Keratinocyte (primary cell): Measurements from ENCODE around the gene PAAF1. TPM values are rescaled to one million over a fixed set of nuclear protein-coding genes. Genes with fewer than 3 reads are reported as not detected.

Experiments used
- DNase-seq: peaks from one replicate; pipeline ENCODE4 v3.0.0-alpha.2; 2011; ENCODE audit warnings: low read depth, missing footprints, low spot score
- FAIRE-seq: peaks from 2 replicates; lab custom pipeline; 2011; peaks lifted over from hg19 to GRCh38; lab: Jason Lieb, UNC
- H2AFZ ChIP-seq: 2 replicates; pipeline ENCODE4 v1.6.0; 2012; ENCODE audit warnings: low read length, control low read depth, inconsistent platforms; ENCODE audit not compliant: control insufficient read depth
- H3K27ac ChIP-seq: 2 replicates; pipeline ENCODE4 v1.5.1; 2011; ENCODE audit warnings: low read length; ENCODE audit not compliant: control insufficient read depth, insufficient read depth
- H3K27me3 ChIP-seq: 3 replicates; pipeline ENCODE4 v1.6.0; 2011; ENCODE audit warnings: low read length; ENCODE audit not compliant: control insufficient read depth, insufficient read depth; ENCODE audit errors: extremely low read depth
- H3K36me3 ChIP-seq, 2 experiments: 2 replicates in 1 of 2; 3 replicates in 1 of 2; pipeline ENCODE4 v1.5.1; 2011; ENCODE audit warnings: low read length in 2 of 2, mild to moderate bottlenecking in 1 of 2; ENCODE audit not compliant: control insufficient read depth in 2 of 2, insufficient read depth in 2 of 2; ENCODE audit errors: extremely low read depth in 1 of 2
- H3K4me1 ChIP-seq: 3 replicates; pipeline ENCODE4 v1.5.1; 2011; ENCODE audit warnings: low read length; ENCODE audit not compliant: control insufficient read depth, insufficient read depth; ENCODE audit errors: extremely low read depth
- H3K4me2 ChIP-seq: 3 replicates; pipeline ENCODE4 v1.6.0; 2011; ENCODE audit warnings: low read depth, low read length; ENCODE audit not compliant: control insufficient read depth, insufficient read depth; ENCODE audit errors: extremely low read depth
- H3K4me3 ChIP-seq, 3 experiments: fragments of 200-600 bp in 1 of 3; sonication (generic) in 1 of 3; 2 replicates in 2 of 3; 3 replicates in 1 of 3; pipeline ENCODE4 v1.5.1; 2011 to 2016; ENCODE audit warnings: low read length in 3 of 3, mild to moderate bottlenecking in 3 of 3, control low read depth in 2 of 3, inconsistent platforms in 1 of 3, low read depth in 1 of 3, mixed read lengths in 1 of 3, mixed run types in 1 of 3, moderate library complexity in 1 of 3; ENCODE audit not compliant: control insufficient read depth in 2 of 3, insufficient read depth in 2 of 3; ENCODE audit errors: extremely low read depth in 1 of 3
- H3K79me2 ChIP-seq: 2 replicates; pipeline ENCODE4 v1.6.0; 2012; ENCODE audit warnings: low read length; ENCODE audit not compliant: control insufficient read depth, insufficient read depth
- H3K9ac ChIP-seq: 3 replicates; pipeline ENCODE4 v1.6.0; 2011; ENCODE audit warnings: low read length; ENCODE audit not compliant: control insufficient read depth, insufficient read depth; ENCODE audit errors: extremely low read depth
- H3K9me1 ChIP-seq: 3 replicates; pipeline ENCODE4 v1.6.0; 2011; ENCODE audit warnings: low read length; ENCODE audit not compliant: control insufficient read depth, insufficient read depth; ENCODE audit errors: extremely low read depth
- H3K9me3 ChIP-seq: 2 replicates; pipeline ENCODE4 v1.5.1; 2012; ENCODE audit warnings: low read depth, low read length; ENCODE audit not compliant: control insufficient read depth
- H4K20me1 ChIP-seq: 3 replicates; pipeline ENCODE4 v1.6.0; 2011; ENCODE audit warnings: low read length; ENCODE audit not compliant: control insufficient read depth, insufficient read depth; ENCODE audit errors: extremely low read depth
- CTCF ChIP-seq, 3 experiments: IDR thresholded peaks in 1 of 3; conservative IDR thresholded peaks in 1 of 3; optimal IDR thresholded peaks in 1 of 3; 2 replicates in 2 of 3; 3 replicates in 1 of 3; pipeline versions ENCODE3 to v1.5.1; 2011; ENCODE audit warnings: low read length in 3 of 3, mild to moderate bottlenecking in 3 of 3, moderate library complexity in 2 of 3, control low read depth in 1 of 3, inconsistent platforms in 1 of 3; ENCODE audit not compliant: insufficient read depth in 2 of 3; ENCODE audit errors: extremely low read depth in 1 of 3
- EZH2 ChIP-seq: IDR thresholded peaks from one replicate; pipeline ENCODE4 v1.6.1; 2012; ENCODE audit warnings: inconsistent platforms, mild to moderate bottlenecking, low read length, moderate library complexity
- dilution Hi-C: fragments of 300-500 bp; cut with MboI; formaldehyde crosslinking; loops from one replicate; pipeline ENCODE4 v1.7.0; 2020; ENCODE audit warnings: low sequenced_read_pairs; ENCODE audit not compliant: extremely low pct_ligation_motif_present
- polyA plus RNA-seq, 5 experiments: library from polyadenylated mRNA; depleted of rRNA in 3 of 5; stranded (reverse) in 3 of 5; stranded (forward) in 1 of 5; unstranded in 1 of 5; fragments of >200 nt; gene quantifications; 1 replicate in 1 of 5; 2 replicates in 3 of 5; 3 replicates in 1 of 5; pipeline versions ENCODE4 v1.2.1 to v1.2.3, GENCODE V29; 2011 to 2012; ENCODE audit warnings: missing spikeins in 2 of 5, low read depth in 1 of 5, low replicate concordance in 1 of 5

The PAAF1 gene
- polyA plus RNA-seq, 1 donor (not counting 4 experiments of a cell fraction or from before 2014, with no cell fraction given) = 19.1 TPM

- Histone ChIP-seq H3K4me3 (no peak overlapping the region), H2AFZ (no peak overlapping the region), H3K9me3 (no peaks in the 10 kb centered on the region), H3K27me3 (no peaks in the 10 kb centered on the region), H4K20me1 (no peaks in the 10 kb centered on the region), H3K27ac (no peak overlapping the region), H3K36me3 (peaks cover 2 to 13% of the 10 kb centered on the region in 2 experiments), H3K4me2 (no peak overlapping the region), H3K79me2 (peaks cover 8% of the 10 kb centered on the region), H3K9ac (no peak overlapping the region), H3K9me1 (no peaks in the 10 kb centered on the region), H3K4me1 (peaks cover 12% of the 10 kb centered on the region)
- TF ChIP-seq EZH2 = no peak
- no peak for TF ChIP-seq CTCF (optimal IDR thresholded peaks at IDR 0.05 in 1 of 3, IDR thresholded peaks at IDR 0.05 in 1 of 3, conservative IDR thresholded peaks at IDR 0.05 in 1 of 3; ENCODE audit: extremely low read depth in 1 of 3, insufficient read depth in 2 of 3, low read length in 3 of 3)
- no peak for DNase-seq
- dilution Hi-C loops = no loop called here
- FAIRE-seq = no peak
Observed at GRCh38 chr11:73869332-73869949, 7.4 kb upstream of the PAAF1 start.

GRCh38 chr11:73870261-73870660, 6.5 kb upstream of the PAAF1 start:
- Histone ChIP-seq H4K20me1 (no peaks in the 10 kb centered on the region), H3K9ac (no peak overlapping the region), H3K36me3 (peaks cover 4 to 21% of the 10 kb centered on the region in 2 experiments), H3K4me3 (no peak overlapping the region), H3K27me3 (no peaks in the 10 kb centered on the region), H3K9me3 (no peaks in the 10 kb centered on the region), H3K9me1 (no peaks in the 10 kb centered on the region), H3K79me2 (peaks cover 16% of the 10 kb centered on the region), H2AFZ (no peak overlapping the region), H3K4me2 (no peak overlapping the region), H3K27ac (no peak overlapping the region), H3K4me1 (peaks cover 14% of the 10 kb centered on the region)
- no peak for TF ChIP-seq EZH2
- no peak for TF ChIP-seq CTCF (optimal IDR thresholded peaks at IDR 0.05 in 1 of 3, IDR thresholded peaks at IDR 0.05 in 1 of 3, conservative IDR thresholded peaks at IDR 0.05 in 1 of 3; ENCODE audit: extremely low read depth in 1 of 3, insufficient read depth in 2 of 3, low read length in 3 of 3)
- DNase-seq = no peak
- no peak for FAIRE-seq
- dilution Hi-C loops = no loop called here
